ENCODE data around the gene NTRK3. TPM values are rescaled to one million over a fixed set of nuclear protein-coding genes. Genes with fewer than 3 reads are reported as not detected.

Gene NTRK3
- total and polyA plus RNA-seq, 2 of the 8 experiments (the other 6 are each of a cell fraction or from before 2014, with no cell fraction given) = 4.5 to 6.8 TPM

DNA sequence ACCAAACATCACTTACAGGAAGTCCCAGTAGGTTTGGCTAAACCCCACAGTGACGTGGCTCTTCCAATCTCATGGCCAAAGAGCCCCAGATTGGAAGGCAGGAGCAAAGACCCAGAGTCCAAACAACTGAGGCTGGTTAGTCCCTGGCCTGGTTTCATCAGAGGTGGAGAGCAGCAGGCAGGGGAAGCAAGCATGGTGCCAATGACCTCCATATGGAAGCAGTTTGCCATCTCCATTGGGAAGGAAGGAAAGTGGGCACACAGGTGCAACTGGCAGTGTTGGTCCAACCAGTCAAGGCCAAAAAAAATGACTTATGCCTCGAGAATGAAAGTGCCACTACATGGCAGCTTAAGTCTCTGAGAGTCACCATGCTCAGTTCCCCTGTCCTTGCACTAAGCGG is 175.9 kb downstream of the NTRK3 start:
- no peak overlapping the region for H2AFZ ChIP-seq (ENCODE audit: low read length)
- ChIA-PET POLR2A (ENCODE audit: partially characterized antibody) (no interaction called here), CTCF (ENCODE audit: partially characterized antibody) (no interaction called here)
- no peak overlapping the region for H2BK5ac ChIP-seq (ENCODE audit: low read depth, low read length)
- H4K8ac ChIP-seq (ENCODE audit: extremely low read depth, insufficient read depth, low read length) = no peak overlapping the region; the same call in 1 of the 2 replicates
- no peaks in the 10 kb centered on the region for H3K36me3 ChIP-seq (ENCODE audit: control insufficient read depth in 2 of 4, insufficient read depth in 4 of 4, low read length in 3 of 4)
- FAIRE-seq (no peak), DNase-seq (ENCODE audit: low read depth in 1 of 2, low spot score in 2 of 2) (no peak)
- H3K27ac ChIP-seq (ENCODE audit: low read depth, low read length) = no peak overlapping the region
- peak overlapping the region; percentile 19; the same call in 1 of the 2 replicates for H3K18ac ChIP-seq (ENCODE audit: extremely low read depth, low read length)
- no peak overlapping the region for H4K5ac ChIP-seq (ENCODE audit: insufficient read length, low read depth, low read length)
- H2BK15ac ChIP-seq (ENCODE audit: low read length) = peak overlapping the region; percentile 11; the same call in 1 of the 2 replicates
- H3K56ac ChIP-seq (replicated peaks; ENCODE audit: insufficient read length, low read depth, low read length) = no peak overlapping the region
- no peak overlapping the region for H3K4me2 ChIP-seq (ENCODE audit: insufficient read depth in 1 of 2, low read depth in 2 of 2, low read length in 2 of 2)
- H3K79me1 ChIP-seq (ENCODE audit: low read depth, low read length) = no peaks in the 10 kb centered on the region
- no peak overlapping the region for H3K9ac ChIP-seq (replicated peaks in 1 of 4; ENCODE audit: extremely low read depth in 1 of 4, low read depth in 3 of 4, low read length in 3 of 4)
- H2BK12ac ChIP-seq (ENCODE audit: low read depth, low read length) = no peak overlapping the region
- no peaks in the 10 kb centered on the region for H3K27me3 ChIP-seq (replicated peaks in 1 of 4; ENCODE audit: control insufficient read depth in 3 of 4, extremely low read depth in 1 of 4, insufficient read depth in 3 of 4, low read length in 3 of 4)
- no peak overlapping the region; the same call in 1 of the 2 replicates for H2AK5ac ChIP-seq (ENCODE audit: low read depth, low read length)
- H3K4me1 ChIP-seq (replicated peaks in 1 of 4; ENCODE audit: control insufficient read depth in 3 of 4, insufficient read depth in 4 of 4, low read length in 3 of 4) = no peaks in the 10 kb centered on the region; a peak in 1 of 7 replicates
- no peak overlapping the region for H3K14ac ChIP-seq (ENCODE audit: insufficient read length)
- TF ChIP-seq KDM1A (IDR thresholded peaks at IDR 0.05; ENCODE audit: borderline replicate concordance, low read length) (no peak), POLR2A (IDR thresholded peaks at IDR 0.05; ENCODE audit: control extremely low read depth in 1 of 2, low read depth in 2 of 2, low read length in 2 of 2) (no peak), POLR2AphosphoS5 (IDR thresholded peaks at IDR 0.05; ENCODE audit: low read depth, low read length) (no peak), ZNF274 (IDR thresholded peaks at IDR 0.05; ENCODE audit: borderline replicate concordance, extremely low read depth, low read length) (no peak), RFX5 (IDR thresholded peaks at IDR 0.05; ENCODE audit: borderline replicate concordance, low read depth, low read length) (no peak), RXRA (IDR thresholded peaks at IDR 0.05; ENCODE audit: insufficient read depth, low read depth, low read length) (no peak), BRCA1 (IDR thresholded peaks at IDR 0.05; ENCODE audit: low read depth, low read length) (no peak)
- no peaks in the 10 kb centered on the region for H3K23me2 ChIP-seq (ENCODE audit: low read depth, low read length)
- H3K4me3 ChIP-seq (ENCODE audit: extremely low read depth in 1 of 4, insufficient read depth in 2 of 4, low read depth in 3 of 4, low read length in 4 of 4) = no peak overlapping the region
- WGBS, 2 experiments (ENCODE audit: extremely low coverage in 1 of 2, insufficient coverage in 1 of 2, insufficient read length in 1 of 2, insufficient replicate concordance in 2 of 2, low coverage in 1 of 2, low lambda C conversion rate in 2 of 2, missing lambda C conversion rate in 1 of 2) = 95% methylated on average over 3 of the region's 3 CpGs; no CpG with 5 or more reads in 1 of the 2 experiments
- H3K9me3 ChIP-seq (ENCODE audit: insufficient read depth in 2 of 2, low read depth in 1 of 2, low read length in 1 of 2) = no peaks in the 10 kb centered on the region
- H2BK20ac ChIP-seq (ENCODE audit: low read length) = no peak overlapping the region
- no peak overlapping the region for H2BK120ac ChIP-seq (replicated peaks; ENCODE audit: low read depth, low read length)
- no peak overlapping the region for H4K91ac ChIP-seq (replicated peaks; ENCODE audit: insufficient read length, low read length)
- no peaks in the 10 kb centered on the region for H4K20me1 ChIP-seq (replicated peaks in 1 of 2; ENCODE audit: control insufficient read depth in 1 of 2, insufficient read depth in 2 of 2, low read length in 2 of 2)
- H3K23ac ChIP-seq (ENCODE audit: insufficient read length) = no peak overlapping the region
- no peak overlapping the region for H3K4ac ChIP-seq (replicated peaks; ENCODE audit: insufficient read length, low read depth, low read length)
- no peaks in the 10 kb centered on the region for H3K79me2 ChIP-seq (ENCODE audit: control insufficient read depth in 1 of 2, insufficient read depth in 2 of 2, low read length in 2 of 2)
